Endothelial cell (in vitro differentiated cells): Measurements from ENCODE around the gene MAML1. TPM values are rescaled to one million over a fixed set of nuclear protein-coding genes. Genes with fewer than 3 reads are reported as not detected.

Source experiments
- DNase-seq: peaks from one replicate; pipeline ENCODE4 v3.0.0; 2021; ENCODE audit warnings: low spot score
- H3K27ac Mint-ChIP-seq: one replicate; pipeline ENCODE4 v1.8.0; 2021; ENCODE audit warnings: mixed read lengths, inconsistent platforms; ENCODE audit not compliant: unreplicated experiment
- H3K27me3 Mint-ChIP-seq: one replicate; pipeline ENCODE4 v1.8.0; 2021; ENCODE audit warnings: mild to moderate bottlenecking, moderate library complexity, mixed read lengths, inconsistent platforms; ENCODE audit not compliant: unreplicated experiment
- H3K36me3 Mint-ChIP-seq: one replicate; pipeline ENCODE4 v1.8.0; 2021; ENCODE audit warnings: mild to moderate bottlenecking, low read depth, mixed read lengths, inconsistent platforms; ENCODE audit not compliant: unreplicated experiment
- H3K4me1 Mint-ChIP-seq: one replicate; pipeline ENCODE4 v1.8.0; 2021; ENCODE audit warnings: mild to moderate bottlenecking, mixed read lengths, inconsistent platforms; ENCODE audit not compliant: unreplicated experiment
- H3K4me3 Mint-ChIP-seq: one replicate; pipeline ENCODE4 v1.8.0; 2021; ENCODE audit warnings: mild to moderate bottlenecking, mixed read lengths, inconsistent platforms; ENCODE audit not compliant: unreplicated experiment
- H3K9me3 Mint-ChIP-seq: one replicate; pipeline ENCODE4 v1.8.0; 2021; ENCODE audit warnings: mixed read lengths, inconsistent platforms; ENCODE audit not compliant: unreplicated experiment
- total RNA-seq: library from RNA; stranded (reverse); fragmentation: NEBNext Ultra II Directional; extraction: Animal tissue kit (Norgen Biotek cat#: 25700); gene quantifications from one replicate; pipeline ENCODE4 v1.2.1, GENCODE V29; 2021; ENCODE audit not compliant: unreplicated experiment
- TF ChIP-seq, protein P1 (sequence below): fragments of 200-600 bp; sonication (generic); IDR thresholded peaks from one replicate; pipeline ENCODE4 v1.5.0; 2021; ENCODE audit warnings: antibody characterized with exemption; ENCODE audit not compliant: unreplicated experiment

The MAML1 gene
- total RNA-seq, 1 donor from 2014 or later: 30.0 TPM

DNA sequence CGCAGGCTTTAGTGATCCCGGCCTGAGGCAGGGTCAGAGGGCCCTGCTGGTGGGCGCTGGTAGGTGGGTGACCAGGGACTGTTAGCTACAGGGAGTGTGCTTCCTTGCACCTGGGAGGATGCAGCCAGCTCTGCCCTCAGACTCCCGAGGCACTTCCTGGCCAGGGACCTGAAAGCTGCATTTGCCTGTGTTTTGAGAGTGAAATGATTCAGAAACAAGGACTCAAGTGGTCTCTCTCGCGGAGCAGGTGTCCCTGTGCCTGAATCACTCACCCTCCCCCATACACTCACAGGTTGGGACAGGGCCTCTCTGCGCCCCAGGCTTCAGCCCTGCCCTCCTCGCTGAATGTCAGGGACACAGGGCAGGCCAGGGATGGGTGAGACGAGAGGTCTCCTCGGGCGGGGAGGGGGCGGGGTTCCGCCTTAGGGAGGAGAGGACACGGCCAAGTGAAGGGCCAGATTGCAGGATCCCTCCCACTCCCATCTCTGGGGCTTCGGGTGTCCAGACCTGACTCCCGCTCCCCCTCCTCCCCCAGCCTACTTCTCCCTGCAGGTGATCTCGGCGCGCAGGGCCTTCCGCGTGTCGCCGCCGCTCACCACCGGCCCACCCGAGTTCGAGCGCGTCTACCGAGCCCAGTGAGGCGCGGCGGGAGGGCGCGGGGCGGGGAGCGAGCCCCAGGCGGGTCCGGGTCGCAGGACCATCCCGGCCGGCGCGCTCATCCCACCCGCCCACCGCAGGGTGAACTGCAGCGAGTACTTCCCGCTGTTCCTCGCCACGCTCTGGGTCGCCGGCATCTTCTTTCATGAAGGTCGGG, 62.6 kb downstream of the MAML1 start:
- no peak overlapping the region for H3K27ac Mint-ChIP-seq
- DNase-seq: no peak
- H3K4me1 Mint-ChIP-seq: peaks cover 7% of the 10 kb centered on the region
- peaks cover 21% of the 10 kb centered on the region for H3K36me3 Mint-ChIP-seq
- H3K9me3 Mint-ChIP-seq: no peaks in the 10 kb centered on the region
- TF ChIP-seq, protein P1, sequence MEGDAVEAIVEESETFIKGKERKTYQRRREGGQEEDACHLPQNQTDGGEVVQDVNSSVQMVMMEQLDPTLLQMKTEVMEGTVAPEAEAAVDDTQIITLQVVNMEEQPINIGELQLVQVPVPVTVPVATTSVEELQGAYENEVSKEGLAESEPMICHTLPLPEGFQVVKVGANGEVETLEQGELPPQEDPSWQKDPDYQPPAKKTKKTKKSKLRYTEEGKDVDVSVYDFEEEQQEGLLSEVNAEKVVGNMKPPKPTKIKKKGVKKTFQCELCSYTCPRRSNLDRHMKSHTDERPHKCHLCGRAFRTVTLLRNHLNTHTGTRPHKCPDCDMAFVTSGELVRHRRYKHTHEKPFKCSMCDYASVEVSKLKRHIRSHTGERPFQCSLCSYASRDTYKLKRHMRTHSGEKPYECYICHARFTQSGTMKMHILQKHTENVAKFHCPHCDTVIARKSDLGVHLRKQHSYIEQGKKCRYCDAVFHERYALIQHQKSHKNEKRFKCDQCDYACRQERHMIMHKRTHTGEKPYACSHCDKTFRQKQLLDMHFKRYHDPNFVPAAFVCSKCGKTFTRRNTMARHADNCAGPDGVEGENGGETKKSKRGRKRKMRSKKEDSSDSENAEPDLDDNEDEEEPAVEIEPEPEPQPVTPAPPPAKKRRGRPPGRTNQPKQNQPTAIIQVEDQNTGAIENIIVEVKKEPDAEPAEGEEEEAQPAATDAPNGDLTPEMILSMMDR: no peak
- H3K27me3 Mint-ChIP-seq: peaks cover 17% of the 10 kb centered on the region
- H3K4me3 Mint-ChIP-seq: no peak overlapping the region

DNA sequence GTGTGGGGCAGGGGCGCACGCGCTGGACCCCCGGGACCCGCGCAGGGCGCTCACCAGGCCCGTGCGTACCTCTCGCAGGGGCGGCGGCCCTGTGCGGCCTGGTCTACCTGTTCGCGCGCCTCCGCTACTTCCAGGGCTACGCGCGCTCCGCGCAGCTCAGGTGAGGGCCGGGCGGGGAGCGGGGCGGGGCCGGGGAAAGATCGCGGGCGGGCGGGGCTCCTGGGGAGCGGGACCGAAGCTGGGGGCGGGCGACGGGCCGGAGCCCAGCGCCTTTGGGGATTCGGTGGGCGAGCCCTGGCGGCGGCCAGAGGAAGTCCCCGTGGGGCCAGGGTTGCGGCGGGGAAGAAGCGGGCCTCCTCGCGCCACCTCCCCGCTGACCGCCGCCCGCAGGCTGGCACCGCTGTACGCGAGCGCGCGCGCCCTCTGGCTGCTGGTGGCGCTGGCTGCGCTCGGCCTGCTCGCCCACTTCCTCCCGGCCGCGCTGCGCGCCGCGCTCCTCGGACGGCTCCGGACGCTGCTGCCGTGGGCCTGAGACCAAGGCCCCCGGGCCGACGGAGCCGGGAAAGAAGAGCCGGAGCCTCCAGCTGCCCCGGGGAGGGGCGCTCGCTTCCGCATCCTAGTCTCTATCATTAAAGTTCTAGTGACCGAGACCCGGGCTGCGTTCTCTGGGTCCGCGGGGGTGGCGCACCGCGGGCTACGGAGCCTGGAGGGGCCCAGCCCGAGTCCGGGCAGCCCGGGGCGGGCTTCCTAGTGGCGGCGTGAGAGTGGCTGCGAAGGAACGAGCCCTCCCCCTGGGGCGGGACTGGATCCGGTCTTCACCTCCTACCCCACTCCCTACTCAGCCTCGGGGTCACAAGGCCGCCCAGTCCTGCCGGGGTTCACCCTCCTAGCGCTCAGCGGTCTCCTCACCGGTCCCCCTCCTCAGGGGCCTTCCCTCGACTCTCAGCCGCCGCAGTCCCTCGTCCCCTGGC, 63.5 kb downstream of the MAML1 start:
- TF ChIP-seq, protein P1: peak; percentile 64
- Mint-ChIP-seq H3K9me3 (no peaks in the 10 kb centered on the region), H3K4me1 (peaks cover 7% of the 10 kb centered on the region), H3K36me3 (peaks cover 21% of the 10 kb centered on the region), H3K4me3 (peak overlapping the region; percentile 82), H3K27ac (no peak overlapping the region), H3K27me3 (peaks cover 18% of the 10 kb centered on the region)
- peak; percentile 86 for DNase-seq

DNA sequence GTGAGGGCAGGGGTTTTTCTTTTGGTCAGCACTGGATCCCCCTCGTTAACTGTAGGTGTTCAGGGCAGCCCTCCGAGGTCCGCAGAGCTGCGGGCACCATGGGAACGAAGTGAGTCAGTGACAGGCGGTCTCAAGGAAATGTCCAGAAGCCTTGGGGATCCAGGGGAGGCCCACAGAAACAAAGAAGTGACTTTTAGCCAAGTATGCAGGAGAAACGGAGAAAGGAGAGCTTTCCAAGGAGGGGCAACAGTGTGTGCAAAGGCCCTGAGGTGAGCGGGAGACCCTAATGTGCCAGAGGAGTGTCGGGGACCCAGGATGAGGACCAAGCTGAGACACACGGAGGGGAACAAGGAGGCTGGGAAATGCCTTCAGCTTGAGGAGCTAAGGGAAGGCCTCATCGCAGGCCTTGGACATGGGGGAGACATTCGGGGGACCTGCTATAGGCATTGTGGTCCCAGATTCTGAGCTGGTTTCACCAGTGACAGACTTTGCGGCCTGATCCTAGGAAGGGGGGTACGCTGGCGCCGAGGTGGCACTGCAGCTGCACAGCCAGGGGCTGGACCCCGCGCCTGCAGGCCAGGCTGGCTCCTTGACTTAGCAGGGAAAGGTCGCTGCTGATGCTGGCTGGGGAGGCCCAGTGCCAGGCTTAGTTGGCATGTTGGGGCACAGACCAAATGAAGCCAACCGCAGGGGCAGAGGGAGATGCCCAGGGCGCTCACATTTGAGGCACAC, 64.4 kb downstream of the MAML1 start:
- Mint-ChIP-seq H3K27me3 (peaks cover 23% of the 10 kb centered on the region), H3K9me3 (no peaks in the 10 kb centered on the region), H3K4me3 (peak overlapping the region; percentile 82), H3K36me3 (peaks cover 26% of the 10 kb centered on the region), H3K4me1 (peaks cover 7% of the 10 kb centered on the region), H3K27ac (no peak overlapping the region)
- DNase-seq: no peak
- TF ChIP-seq, protein P1: no peak

DNA sequence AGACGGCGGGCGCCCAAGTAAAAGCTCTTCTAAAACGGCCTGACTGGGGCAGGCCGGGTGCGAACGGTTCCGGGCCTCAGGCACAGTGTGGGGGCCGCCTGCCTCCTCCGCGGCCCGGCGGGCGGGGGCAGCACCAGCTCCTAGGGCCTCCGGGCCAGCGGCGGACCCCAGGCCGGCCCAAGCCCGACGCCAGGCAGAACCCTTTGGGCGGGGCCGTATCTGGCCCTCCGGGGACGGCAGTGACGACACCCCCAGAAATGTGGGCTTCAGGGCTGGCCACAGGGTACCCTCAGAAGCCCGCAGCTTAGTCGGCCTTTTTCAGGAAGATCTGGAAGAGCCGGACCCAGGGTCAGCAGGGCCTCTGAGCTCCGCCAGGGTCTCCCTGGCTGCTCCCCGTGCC, 65.1 kb downstream of the MAML1 start:
- peak overlapping the region; percentile 82 for H3K4me3 Mint-ChIP-seq
- TF ChIP-seq, protein P1: no peak
- peaks cover 22% of the 10 kb centered on the region for H3K27me3 Mint-ChIP-seq
- no peak for DNase-seq
- H3K9me3 Mint-ChIP-seq: no peaks in the 10 kb centered on the region
- peaks cover 7% of the 10 kb centered on the region for H3K4me1 Mint-ChIP-seq
- H3K27ac Mint-ChIP-seq: no peak overlapping the region
- peaks cover 28% of the 10 kb centered on the region for H3K36me3 Mint-ChIP-seq
